T-helper 1 cell treated with Interleukin-12 subunit alpha and Interleukin-12 subunit beta and Interleukin-4 antibody, amounts not matched to agents 30 μg/mL and 1 μg/mL, for 36 hours (primary cell): ENCODE measurements around the gene HECTD2.

Experiments
- H3K27ac Mint-ChIP-seq: one replicate; pipeline ENCODE4 v1.8.0; 2021; ENCODE audit warnings: mild to moderate bottlenecking, mixed read lengths
- H3K27me3 Mint-ChIP-seq: one replicate; pipeline ENCODE4 v1.8.0; 2021; ENCODE audit warnings: low read depth, mixed read lengths
- H3K36me3 Mint-ChIP-seq: one replicate; pipeline ENCODE4 v1.8.0; 2021; ENCODE audit warnings: low read depth, mixed read lengths
- H3K4me1 Mint-ChIP-seq: one replicate; pipeline ENCODE4 v1.8.0; 2021; ENCODE audit warnings: low read depth, mixed read lengths
- H3K4me3 Mint-ChIP-seq: one replicate; pipeline ENCODE4 v1.8.0; 2021; ENCODE audit warnings: mild to moderate bottlenecking, moderate library complexity, mixed read lengths
- H3K9me3 Mint-ChIP-seq: one replicate; pipeline ENCODE4 v1.8.0; 2021; ENCODE audit warnings: mixed read lengths

HECTD2 gene

DNA sequence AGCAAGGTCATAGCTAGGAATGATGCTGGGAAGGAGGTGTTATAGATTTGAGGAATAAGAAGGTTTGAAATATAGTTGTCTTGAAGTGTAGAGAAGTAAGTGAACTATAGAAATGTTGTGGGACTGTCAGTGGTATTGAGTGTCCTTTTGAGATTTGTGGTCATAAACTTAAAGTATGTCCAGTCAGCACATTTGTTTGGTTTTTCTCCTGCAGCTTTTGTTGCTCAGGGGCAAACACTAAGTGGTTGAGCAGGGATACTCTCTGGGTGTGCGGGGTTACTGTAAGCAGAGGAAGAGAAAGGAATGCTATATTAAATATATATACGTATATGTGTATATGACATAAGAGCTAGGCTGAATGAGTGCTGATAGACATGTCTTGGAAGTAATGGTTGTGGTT is 67.1 kb downstream of the HECTD2 start:
- no peak overlapping the region for H3K4me3 Mint-ChIP-seq
- no peaks in the 10 kb centered on the region for H3K9me3 Mint-ChIP-seq
- no peak overlapping the region for H3K27ac Mint-ChIP-seq
- no peaks in the 10 kb centered on the region for H3K36me3 Mint-ChIP-seq
- no peaks in the 10 kb centered on the region for H3K4me1 Mint-ChIP-seq
- H3K27me3 Mint-ChIP-seq, result no peaks in the 10 kb centered on the region

GRCh38 chr10:91479583-91479982 is 69.4 kb downstream of the HECTD2 start:
- Mint-ChIP-seq H3K36me3 (no peaks in the 10 kb centered on the region), H3K9me3 (no peaks in the 10 kb centered on the region), H3K27me3 (no peaks in the 10 kb centered on the region), H3K4me1 (no peaks in the 10 kb centered on the region), H3K4me3 (no peak overlapping the region), H3K27ac (no peak overlapping the region)

DNA sequence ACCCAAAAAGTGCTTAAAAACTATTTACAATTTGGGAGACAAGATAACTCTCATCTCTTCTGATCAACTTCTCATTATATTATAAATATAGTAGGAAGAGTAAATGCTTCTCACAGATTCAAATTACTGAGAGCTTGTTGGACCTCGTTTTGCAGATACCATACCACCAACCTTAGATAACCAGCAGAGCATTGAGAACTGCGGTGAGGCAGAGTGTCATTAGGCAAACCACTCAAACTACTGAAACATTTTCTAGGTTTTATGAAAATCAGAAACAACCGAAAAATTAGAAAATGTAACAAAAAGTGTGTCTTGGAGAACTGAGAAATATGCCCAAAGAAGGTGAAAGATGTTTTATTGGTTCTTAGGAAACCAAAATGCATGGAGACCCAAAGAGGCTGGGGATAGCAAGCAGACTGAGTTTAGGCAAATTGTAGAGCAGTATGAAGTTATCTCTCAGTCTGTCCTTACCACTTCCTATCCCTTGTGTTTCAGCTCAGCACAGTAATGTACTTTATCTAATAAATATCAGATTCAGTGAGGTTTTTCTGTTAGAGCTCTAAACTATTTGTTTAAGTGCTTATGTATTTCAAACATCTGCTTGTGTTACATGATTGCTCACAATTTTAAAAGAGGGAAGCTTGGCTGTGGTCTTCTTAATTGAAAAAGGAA is 77.9 kb downstream of the HECTD2 start:
- H3K4me1 Mint-ChIP-seq, result no peaks in the 10 kb centered on the region
- H3K4me3 Mint-ChIP-seq, result no peak overlapping the region
- H3K27me3 Mint-ChIP-seq, result no peaks in the 10 kb centered on the region
- no peaks in the 10 kb centered on the region for H3K9me3 Mint-ChIP-seq
- no peak overlapping the region for H3K27ac Mint-ChIP-seq
- H3K36me3 Mint-ChIP-seq, result no peaks in the 10 kb centered on the region

GRCh38 chr10:91493313-91493712 is 83.2 kb downstream of the HECTD2 start:
- Mint-ChIP-seq H3K9me3 (no peaks in the 10 kb centered on the region), H3K36me3 (no peaks in the 10 kb centered on the region), H3K27me3 (no peaks in the 10 kb centered on the region), H3K27ac (no peak overlapping the region), H3K4me1 (no peaks in the 10 kb centered on the region), H3K4me3 (no peak overlapping the region)

DNA sequence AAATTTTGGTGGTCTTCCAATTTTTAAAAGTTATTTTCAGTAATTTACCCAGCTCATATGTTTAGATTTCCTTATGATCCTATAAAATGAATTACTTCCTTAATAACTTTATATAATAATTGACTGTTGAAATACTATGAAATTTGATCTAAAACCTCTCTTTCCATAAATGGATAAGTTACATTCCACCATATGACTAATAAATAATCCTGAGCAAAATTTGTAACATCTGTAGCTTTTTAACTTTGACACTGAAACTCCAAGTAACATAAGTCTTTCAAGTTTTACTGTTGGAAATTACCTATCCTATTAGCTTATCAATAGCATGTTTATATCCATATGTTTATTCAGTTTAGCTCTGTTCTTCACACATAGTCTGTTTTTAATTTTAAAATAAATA is 85.3 kb downstream of the HECTD2 start:
- Mint-ChIP-seq H3K36me3 (no peaks in the 10 kb centered on the region), H3K4me1 (no peaks in the 10 kb centered on the region), H3K9me3 (no peaks in the 10 kb centered on the region), H3K27me3 (no peaks in the 10 kb centered on the region), H3K4me3 (no peak overlapping the region), H3K27ac (no peak overlapping the region)

- Mint-ChIP-seq H3K27ac (no peak overlapping the region), H3K4me1 (no peaks in the 10 kb centered on the region), H3K9me3 (no peaks in the 10 kb centered on the region), H3K36me3 (no peaks in the 10 kb centered on the region), H3K4me3 (no peak overlapping the region), H3K27me3 (no peaks in the 10 kb centered on the region)
Observed at GRCh38 chr10:91496016-91496415, 85.9 kb downstream of the HECTD2 start.

DNA sequence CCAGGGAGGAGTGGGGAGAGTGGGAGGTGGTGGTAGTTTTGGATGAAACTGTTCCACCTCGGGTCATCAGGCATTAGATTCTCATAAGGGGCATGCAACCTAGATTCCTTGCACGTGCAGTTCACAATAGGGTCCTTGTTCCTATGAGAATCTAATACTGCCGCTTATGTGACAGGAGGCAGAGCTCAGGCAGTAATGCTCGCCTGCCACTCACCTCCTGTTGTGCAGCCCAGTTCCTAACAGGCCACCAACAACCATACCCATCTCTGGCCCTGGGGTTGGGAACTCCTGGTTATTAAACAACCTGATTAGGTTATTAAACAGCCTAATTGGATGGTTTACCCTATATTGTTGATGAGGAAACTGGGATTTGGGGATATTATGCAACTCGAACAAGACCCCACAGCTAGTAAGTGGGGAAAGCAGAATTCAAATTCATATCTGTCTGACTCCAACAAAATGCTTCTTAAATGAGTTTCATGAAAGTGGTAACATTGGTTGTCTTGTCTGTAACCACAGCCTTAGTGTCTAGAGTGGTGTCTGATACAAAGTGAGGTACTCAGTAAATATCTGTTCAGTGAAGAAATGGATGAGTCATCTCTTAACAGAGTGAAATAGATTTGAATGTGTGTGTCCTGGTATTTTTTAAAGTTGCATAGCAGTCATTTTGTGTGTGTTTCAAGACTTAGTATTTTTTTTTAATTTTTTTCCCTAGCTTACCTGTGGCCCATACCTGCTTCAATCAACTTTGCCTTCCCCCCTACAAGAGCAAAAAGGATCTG is 101.6 kb downstream of the HECTD2 start:
- no peaks in the 10 kb centered on the region for H3K27me3 Mint-ChIP-seq
- no peaks in the 10 kb centered on the region for H3K9me3 Mint-ChIP-seq
- H3K4me1 Mint-ChIP-seq, result no peaks in the 10 kb centered on the region
- H3K4me3 Mint-ChIP-seq, result no peak overlapping the region
- no peaks in the 10 kb centered on the region for H3K36me3 Mint-ChIP-seq
- H3K27ac Mint-ChIP-seq, result no peak overlapping the region

GRCh38 chr10:91512458-91512857 is 102.3 kb downstream of the HECTD2 start:
- Mint-ChIP-seq H3K4me1 (no peaks in the 10 kb centered on the region), H3K36me3 (no peaks in the 10 kb centered on the region), H3K27ac (no peak overlapping the region), H3K9me3 (no peaks in the 10 kb centered on the region), H3K27me3 (no peaks in the 10 kb centered on the region), H3K4me3 (no peak overlapping the region)

DNA sequence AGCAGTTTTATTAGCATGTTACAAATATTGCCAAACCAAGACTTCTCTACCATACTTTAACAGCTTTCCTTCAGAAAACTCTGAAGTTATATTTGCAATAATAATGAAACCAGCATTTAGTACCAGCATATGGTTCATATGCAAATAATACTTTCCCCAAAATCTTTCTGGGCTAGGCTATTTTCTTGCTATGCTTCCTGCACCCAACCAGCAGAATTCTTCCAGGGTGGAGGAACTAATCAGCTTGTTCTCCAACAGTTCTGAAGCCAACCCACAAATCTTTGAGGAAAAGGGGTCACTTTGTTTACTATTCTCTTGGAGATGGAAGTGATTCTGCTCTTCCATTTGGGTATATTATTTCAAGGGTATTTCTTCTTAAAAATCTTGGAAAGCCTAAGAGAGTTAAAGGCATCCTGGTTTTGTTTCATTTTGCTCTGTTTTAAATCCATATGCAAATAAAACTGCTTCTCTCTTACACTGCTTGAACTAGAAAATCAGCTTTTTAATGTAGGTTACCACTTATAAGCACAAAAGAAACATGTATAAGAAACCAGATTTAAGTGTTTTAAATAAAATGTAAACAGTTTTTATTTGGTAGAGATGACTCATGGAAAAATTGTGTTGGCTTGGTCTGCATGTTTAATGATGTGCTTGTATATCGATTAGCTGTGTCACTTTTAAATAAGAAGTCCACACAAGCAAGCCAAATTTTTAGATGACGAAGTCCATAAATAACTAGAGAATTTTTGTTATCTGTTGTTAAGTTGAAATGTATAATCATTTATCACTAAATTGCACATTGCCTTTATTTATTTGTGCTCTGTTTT is 103.7 kb downstream of the HECTD2 start:
- Mint-ChIP-seq H3K27me3 (no peaks in the 10 kb centered on the region), H3K36me3 (no peaks in the 10 kb centered on the region), H3K4me1 (no peaks in the 10 kb centered on the region), H3K27ac (no peak overlapping the region), H3K9me3 (no peaks in the 10 kb centered on the region), H3K4me3 (no peak overlapping the region)

GRCh38 chr10:91514787-91515186 is 104.6 kb downstream of the HECTD2 start:
- H3K36me3 Mint-ChIP-seq, result no peaks in the 10 kb centered on the region
- no peaks in the 10 kb centered on the region for H3K9me3 Mint-ChIP-seq
- H3K4me3 Mint-ChIP-seq, result no peak overlapping the region
- no peaks in the 10 kb centered on the region for H3K27me3 Mint-ChIP-seq
- H3K27ac Mint-ChIP-seq, result no peak overlapping the region
- H3K4me1 Mint-ChIP-seq, result no peaks in the 10 kb centered on the region

GRCh38 chr10:91517394-91517793 is 107.2 kb downstream of the HECTD2 start:
- Mint-ChIP-seq H3K27ac (no peak overlapping the region), H3K36me3 (no peaks in the 10 kb centered on the region), H3K27me3 (no peaks in the 10 kb centered on the region), H3K4me1 (no peaks in the 10 kb centered on the region), H3K9me3 (no peaks in the 10 kb centered on the region), H3K4me3 (no peak overlapping the region)

GRCh38 chr10:91519899-91520514 is 109.9 kb downstream of the HECTD2 start:
- Mint-ChIP-seq H3K4me3 (no peak overlapping the region), H3K27ac (no peak overlapping the region), H3K9me3 (no peaks in the 10 kb centered on the region), H3K4me1 (no peaks in the 10 kb centered on the region), H3K36me3 (no peaks in the 10 kb centered on the region), H3K27me3 (no peaks in the 10 kb centered on the region)

GRCh38 chr10:91520661-91521060 is 110.5 kb downstream of the HECTD2 start:
- no peaks in the 10 kb centered on the region for H3K4me1 Mint-ChIP-seq
- no peak overlapping the region for H3K4me3 Mint-ChIP-seq
- no peaks in the 10 kb centered on the region for H3K9me3 Mint-ChIP-seq
- H3K27ac Mint-ChIP-seq, result no peak overlapping the region
- H3K27me3 Mint-ChIP-seq, result no peaks in the 10 kb centered on the region
- H3K36me3 Mint-ChIP-seq, result no peaks in the 10 kb centered on the region

DNA sequence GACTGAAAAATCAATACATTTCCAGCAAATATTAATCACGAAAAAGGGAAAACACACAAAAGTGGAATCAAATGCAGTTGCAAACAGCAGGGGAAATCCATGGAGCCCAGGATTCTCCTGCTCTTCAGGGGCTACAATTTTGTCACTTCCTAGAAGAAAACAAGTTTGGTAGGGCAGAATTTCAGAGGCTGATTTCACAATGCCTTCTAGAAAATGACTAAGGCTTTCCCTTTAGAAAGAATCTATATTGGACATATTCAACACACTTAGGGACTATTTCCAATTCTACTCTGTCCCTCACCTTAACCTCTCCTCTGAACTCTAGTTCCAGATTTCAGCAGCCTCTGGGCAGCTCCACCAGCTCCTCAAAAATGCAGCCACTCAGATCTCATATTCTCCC is 111.3 kb downstream of the HECTD2 start:
- H3K36me3 Mint-ChIP-seq, result no peaks in the 10 kb centered on the region
- H3K4me3 Mint-ChIP-seq, result no peak overlapping the region
- no peaks in the 10 kb centered on the region for H3K27me3 Mint-ChIP-seq
- H3K4me1 Mint-ChIP-seq, result no peaks in the 10 kb centered on the region
- H3K27ac Mint-ChIP-seq, result no peak overlapping the region
- H3K9me3 Mint-ChIP-seq, result no peaks in the 10 kb centered on the region
